EH (cell line): ENCODE measurements around the gene MARCHF6.

Experiments used
- DNase-seq: peaks from one replicate; pipeline ENCODE4 v3.0.0-alpha.2; 2015; ENCODE audit warnings: low read depth

The MARCHF6 gene

GRCh38 chr5:10353241-10354047 lies at the start of gene MARCHF6:
TSS of gene MARCHF6 (plus strand) at chr5:10353695. CDS start at chr5:10353899, 204 bp downstream.
- peak; percentile 92 for DNase-seq

DNA sequence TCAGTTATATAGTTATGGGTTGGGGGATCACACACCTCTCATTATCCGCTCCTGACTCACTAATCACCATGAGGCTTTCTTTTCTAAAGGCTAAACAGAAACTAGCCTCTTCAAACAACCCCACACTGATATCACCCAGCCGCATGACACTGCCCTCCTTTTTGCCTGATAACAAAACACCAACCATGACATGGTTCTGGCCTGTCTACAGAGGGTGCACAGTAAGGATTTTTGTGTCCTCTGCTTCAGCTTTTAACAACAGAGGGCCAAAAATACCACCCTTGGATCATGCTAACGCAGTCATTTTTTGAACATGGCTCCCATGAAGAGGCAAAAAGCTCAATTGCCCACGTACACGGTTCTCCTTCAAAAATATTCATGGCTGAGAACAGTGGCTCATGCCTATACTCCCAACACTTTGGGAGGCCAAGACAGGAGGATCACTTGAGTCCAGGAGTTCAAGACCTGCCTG lies 49.8 kb upstream of the MARCHF6 start:
- no peak for DNase-seq

DNA sequence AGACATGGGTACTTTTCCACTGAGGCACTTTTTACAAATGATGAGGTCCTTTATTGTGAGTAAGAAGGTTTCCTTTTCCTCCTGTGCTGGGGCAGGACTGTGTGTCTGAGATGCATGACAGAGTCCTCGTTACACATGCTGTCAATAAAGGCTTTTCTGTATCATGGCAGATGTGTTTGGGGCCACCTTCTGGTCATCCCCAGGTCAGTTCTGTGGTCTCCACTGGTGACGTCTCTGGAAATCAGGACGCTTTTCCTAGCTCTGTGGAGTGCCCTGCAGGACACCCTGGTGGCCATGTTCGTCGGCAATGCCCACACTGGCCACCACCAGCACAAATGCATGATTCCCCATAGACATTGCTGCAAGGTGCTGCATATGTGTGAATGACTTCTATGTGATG lies 48.6 kb upstream of the MARCHF6 start:
- no peak for DNase-seq

- DNase-seq: no peak
These were observed 47.4 kb upstream of the MARCHF6 start for GRCh38 chr5:10306114-10306513.

GRCh38 chr5:10306806-10307205 lies 46.7 kb upstream of the MARCHF6 start:
- no peak for DNase-seq

DNA sequence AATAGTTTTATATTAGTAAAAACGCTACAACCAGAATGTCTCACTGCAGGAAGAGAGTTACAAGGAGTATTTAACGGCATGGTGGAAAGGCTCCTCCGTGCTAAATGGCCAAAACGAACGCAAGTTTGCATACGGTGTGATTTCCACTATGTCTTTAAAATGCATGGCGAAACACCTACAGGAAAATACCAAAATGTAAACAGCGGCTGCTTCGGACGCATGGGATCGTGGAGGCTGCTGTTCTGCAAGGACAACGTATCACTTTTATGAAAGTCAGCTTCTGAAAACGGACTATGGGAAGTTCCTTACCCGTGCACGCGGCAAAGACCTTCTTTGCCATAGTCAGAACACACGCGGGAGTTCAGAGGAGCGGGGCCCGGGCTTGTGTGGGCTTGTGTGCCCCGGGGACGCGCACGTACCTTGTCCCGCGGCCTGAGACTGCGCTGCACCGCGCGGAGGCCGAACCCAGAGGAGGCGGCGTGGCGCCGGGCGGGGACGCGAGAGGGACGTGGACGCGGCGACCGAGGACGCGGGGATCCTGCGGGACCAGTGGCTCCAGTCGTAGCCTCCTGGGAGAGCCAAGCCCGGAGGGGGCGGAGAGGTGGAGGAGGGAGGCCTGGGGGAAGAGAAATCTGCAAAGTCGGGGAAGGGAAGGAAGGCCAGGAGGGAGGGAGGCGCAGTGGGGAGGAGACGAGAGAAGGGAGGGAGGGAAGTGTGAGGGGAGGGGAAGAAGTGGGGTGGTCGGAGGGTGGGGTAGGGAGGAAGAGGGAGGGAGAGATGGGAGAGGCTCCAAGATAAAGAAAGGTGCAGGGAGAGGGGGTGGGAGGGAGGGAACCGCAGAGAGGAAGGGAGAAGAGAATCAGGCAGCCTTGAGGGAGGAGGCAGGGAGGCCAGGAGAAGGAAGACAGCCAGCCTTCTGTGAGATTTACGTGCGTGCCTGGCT lies 46.0 kb upstream of the MARCHF6 start, which contains the start of gene CMBL:
Gene CMBL, minus strand, starts transcription at position 697 of the 943 bp plus-strand sequence. CDS start 17,140 bp downstream, outside the sequence.
- DNase-seq: peak; percentile 51

- DNase-seq: no peak
These were observed 44.7 kb upstream of the MARCHF6 start for GRCh38 chr5:10308844-10309243.

DNA sequence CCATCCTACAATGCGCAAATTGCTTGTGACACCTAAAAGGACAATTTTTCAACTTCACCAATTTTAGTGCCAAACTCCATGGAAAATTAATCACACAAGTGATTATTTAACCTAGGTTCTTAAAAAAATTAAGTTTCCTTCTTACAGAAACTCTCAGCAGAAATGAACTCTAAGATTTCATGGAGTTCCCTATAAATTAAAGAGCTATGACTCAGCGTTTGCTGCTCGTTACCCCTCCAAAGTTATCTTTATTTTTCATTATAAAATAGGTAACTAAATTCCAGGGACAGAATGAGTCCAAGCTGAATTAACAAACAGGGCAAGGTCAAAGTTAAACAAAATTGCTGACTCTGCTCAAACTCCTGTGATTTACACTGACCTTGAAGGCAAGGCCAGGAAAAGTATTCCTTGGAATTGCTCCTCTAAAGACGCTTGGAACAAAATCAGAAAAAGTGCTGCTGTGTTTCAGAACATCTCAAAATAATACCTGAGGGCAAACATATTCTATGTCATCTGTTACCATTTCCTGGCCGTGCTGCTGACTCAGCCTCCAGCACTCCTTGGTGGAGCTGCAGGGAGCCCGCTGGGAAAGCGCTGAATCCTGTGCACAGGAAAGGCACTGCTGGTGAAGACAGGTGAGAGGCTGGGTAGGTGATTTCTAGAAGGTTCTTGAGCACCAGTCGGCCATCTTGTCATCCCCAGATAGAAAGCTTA lies 43.3 kb upstream of the MARCHF6 start:
- peak; percentile 80 for DNase-seq

DNA sequence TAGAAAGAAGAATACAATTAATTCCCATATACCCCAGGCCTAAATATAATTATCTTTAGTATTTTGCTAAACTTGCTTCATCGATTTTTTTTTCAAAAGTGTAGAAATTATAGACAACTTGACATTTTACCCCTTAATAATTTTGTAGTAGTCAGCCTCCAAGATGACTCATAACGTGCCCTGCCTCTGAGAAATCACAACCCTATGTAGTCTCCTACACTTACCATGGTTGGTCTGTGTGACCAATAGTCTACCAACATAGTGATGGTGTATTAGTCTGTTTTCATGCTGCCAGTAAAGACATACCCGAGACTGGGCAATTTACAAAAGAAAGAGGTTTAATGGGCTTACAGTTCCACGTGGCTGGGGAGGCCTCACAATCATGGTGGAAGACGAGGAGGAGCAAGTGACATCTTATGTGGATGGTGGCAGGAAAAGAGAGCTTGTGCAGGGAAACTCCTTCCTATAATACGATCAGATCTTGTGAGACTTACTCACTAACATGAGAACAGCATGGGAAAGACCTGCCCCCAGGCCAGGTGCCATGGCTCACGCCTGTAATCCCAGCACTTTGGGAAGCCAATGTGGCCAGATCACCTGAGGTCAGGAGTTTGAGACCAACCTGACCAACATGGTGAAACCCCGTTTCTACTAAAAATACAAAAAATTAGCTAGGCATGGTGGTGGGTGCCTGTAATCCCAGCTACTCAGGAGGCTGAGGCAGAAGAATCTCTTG lies 42.5 kb upstream of the MARCHF6 start:
- peak; percentile 62 for DNase-seq

GRCh38 chr5:10311595-10312425 lies 41.7 kb upstream of the MARCHF6 start:
- no peak for DNase-seq

DNA sequence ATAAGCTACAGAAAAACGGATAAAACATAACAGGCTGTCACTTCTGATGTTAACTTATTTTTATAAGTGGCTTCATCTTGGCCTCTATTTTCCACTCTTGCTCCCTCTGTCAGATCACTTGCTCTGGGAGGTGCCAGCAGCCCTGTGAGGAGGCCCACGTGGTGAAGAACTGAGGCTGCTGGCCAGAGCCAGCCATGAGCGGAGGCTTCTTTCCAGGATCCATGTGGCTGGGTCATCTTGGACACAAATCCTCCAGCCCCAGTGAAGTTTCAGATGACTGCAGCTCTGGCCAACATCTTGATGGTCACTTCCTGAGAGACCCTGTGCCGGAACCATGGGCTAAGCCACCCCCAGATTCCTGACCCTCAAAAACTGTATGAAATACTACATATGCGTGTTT lies 38.3 kb upstream of the MARCHF6 start:
- DNase-seq: no peak

DNA sequence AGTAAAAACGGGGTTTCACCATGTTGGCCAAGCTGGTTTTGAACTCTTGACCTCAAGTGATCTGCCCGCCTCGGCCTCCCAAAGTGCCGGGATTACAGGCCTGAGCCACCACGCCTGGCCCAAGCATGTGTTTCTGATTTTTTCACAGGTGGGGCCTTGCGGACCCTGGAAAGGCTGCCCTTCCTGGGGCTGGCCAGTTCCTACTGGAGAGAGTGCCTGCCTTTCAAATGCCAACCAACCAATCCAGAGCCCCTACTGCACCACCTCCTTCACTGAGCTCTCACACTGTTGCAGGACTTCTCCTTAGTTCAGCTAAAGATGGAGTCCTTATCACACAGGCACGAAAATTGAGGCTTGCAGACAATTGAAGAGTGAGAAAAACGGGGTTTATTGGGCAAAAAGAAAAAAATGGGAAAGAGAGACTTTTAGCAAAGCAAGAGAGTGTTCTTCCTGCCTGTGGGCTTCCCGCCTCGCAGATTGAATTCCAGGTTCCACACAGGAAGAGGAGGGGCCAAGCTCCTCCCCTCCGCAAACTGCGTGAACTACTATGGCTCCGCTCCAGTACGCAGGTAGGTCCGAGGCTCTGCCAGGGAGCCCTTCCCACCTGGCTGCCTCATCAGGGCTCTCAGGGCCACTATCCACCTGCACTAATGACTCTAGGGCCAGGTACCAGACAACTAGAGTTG lies 37.5 kb upstream of the MARCHF6 start:
- DNase-seq: no peak

- DNase-seq: peak; percentile 52
These were observed 35.4 kb upstream of the MARCHF6 start for GRCh38 chr5:10317825-10318682.

DNA sequence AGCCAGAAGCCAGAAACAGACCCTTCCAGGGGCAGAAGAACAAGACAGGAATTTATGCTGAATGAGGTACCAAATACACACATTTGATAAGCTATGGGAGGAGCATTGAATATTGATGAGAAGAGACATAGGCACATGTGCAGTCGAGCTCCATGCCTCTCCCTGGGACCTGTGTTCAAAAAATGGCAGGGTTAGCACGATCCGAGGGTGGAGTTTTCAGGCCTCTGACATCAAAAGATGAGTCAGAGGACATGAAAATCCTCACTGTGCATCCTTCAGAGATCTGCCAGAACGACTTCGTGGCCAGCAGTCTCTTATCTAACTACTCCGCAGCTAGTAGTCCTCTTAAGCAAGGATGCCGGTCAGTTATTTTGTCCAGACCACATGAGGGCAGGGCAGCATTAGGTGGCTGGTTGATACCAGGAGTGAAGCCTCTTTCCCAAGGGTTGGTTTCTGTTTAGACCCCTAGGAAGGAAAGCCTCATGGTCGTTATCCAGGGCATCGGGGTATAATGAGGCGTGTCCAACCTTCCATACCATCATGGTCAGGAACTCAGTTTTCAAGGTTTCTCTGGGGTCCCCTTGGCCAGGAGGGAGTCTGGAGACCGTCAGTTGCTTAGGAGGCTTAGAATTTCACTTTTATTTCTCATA lies 34.2 kb upstream of the MARCHF6 start:
- DNase-seq: peak; percentile 30

DNA sequence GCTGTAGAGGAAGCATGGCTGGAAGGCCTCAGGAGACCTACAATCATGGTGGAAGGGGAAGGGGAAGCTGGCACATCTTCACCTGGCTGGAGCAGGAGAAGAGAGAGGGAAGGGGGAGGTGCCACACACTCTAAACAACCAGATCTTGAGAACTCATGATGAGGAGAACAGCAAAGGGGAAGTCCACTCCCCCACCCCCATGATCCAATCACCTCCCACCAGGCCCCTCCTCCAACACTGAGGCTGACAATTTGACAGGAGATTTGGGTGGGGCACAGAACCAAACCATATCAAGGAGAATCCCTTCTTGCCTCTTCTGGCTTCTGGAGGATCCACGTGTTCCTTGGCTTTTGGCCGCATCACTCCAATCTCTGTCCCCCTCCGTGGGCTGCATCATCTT lies 32.7 kb upstream of the MARCHF6 start:
- no peak for DNase-seq

DNA sequence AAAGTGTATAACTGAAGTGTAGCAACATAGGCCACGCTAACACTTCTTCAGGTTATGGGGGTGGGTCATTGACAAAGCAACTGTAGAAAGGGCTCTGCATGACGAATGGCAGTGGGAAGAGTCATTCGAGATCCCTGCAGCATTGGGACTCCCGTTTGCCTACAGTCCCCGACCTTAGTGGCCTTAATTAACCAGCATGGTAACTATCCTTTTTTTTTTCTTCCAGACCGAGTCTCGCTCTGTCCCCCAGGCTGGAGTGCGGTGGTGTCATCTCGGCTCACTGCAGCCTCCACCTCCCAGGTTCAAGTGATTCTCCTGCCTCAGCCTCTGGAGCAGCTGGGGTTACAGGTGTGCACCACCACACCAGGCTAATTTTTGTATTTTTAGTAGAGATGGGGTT lies 31.6 kb upstream of the MARCHF6 start:
- DNase-seq: no peak

DNA sequence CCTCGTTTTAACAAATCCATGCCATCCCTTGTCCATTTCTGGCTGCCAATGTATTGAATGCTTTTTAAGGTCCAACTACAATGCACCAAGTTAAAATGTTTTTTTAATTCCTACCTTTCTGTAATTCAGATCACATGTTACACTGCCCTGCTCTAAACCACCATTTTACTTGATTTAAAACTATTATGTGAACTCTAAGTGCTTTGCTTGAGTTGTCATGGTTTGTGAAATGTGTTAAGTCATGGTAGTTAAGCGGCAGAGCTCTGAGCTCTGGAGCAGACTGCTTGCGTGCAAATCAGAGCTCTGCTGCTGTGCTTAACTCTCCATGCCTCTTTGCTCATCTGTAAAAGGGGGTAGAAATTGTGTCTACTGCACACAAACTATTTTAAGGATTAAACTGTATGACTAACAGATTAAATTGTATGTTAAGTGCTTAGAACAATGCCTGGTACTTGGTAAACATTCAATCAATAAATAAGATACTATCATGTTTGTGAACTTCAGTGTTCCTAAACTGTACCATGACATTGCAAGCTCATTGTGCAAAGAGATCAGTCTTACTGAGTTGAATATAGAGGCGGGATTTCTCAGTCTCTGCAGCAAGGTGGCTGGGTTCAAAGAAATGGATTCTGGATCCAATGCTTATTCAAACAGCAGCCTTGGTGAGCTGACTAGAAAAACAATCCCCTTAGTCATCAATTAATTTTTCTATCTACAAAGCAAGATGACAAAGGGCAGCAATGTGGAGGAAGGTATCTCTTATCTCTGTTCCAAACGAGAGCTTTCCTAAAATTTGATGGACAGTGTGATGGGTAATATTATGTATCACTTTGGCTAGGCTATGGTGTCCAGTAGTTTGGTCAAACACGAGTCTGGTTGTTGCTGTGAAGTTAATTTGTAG lies 29.7 kb upstream of the MARCHF6 start:
- no peak for DNase-seq
